K562 (cell line): ENCODE results near the gene LRRC25. TPM values are rescaled to one million over a fixed set of nuclear protein-coding genes. Genes with fewer than 3 reads are reported as not detected.
"Not testable (repeated sequence)": the region's sequence is repeated elsewhere in the genome, so short reads cannot be mapped to it uniquely, and the experiment has no call there.

Experiments
- ATAC-seq: fragments of 200-7000 bp; cut with Tn5 transposase; 3 replicates; pipeline ENCODE4 v1.9.1; 2020; ENCODE audit warnings: moderate library complexity
- BruUV-seq: library from RNA; stranded (reverse); fragments of 400-500 nt; replicated peaks from 2 replicates; lab custom pipeline; 2021; lab: Mats Ljungman, UMichigan
- CTCF ChIA-PET: fragments of 300-600 bp; formaldehyde crosslinking; extraction: SDS; loops from one replicate; lab custom pipeline; 2021; ENCODE audit warnings: low intra/inter-chr PET ratio; lab: Yijun Ruan, JAX
- POLR2A ChIA-PET: fragments of 300-600, 350-650 bp; sonication (Branson Sonifier 250); formaldehyde crosslinking; extraction: SDS; loops from one replicate; lab custom pipeline; 2021; ENCODE audit warnings: antibody characterized with exemption, inconsistent platforms; lab: Yijun Ruan, JAX
- DNase-seq, 4 experiments: peaks; one replicate each; pipeline versions ENCODE4 v3.0.0 to v3.0.0-alpha.2; 2011 to 2018; ENCODE audit warnings: low spot score in 3 of 4, mixed read lengths in 3 of 4; ENCODE audit errors: extremely low read depth in 1 of 4
- FAIRE-seq: peaks from 2 replicates; lab custom pipeline; 2011; peaks lifted over from hg19 to GRCh38; lab: Jason Lieb, UNC
- H2AFZ ChIP-seq: 2 replicates; pipeline ENCODE4 v1.6.0; 2011; ENCODE audit warnings: low read depth, low read length, control low read depth, inconsistent platforms
- H3K27ac ChIP-seq: fragments of 200-600 bp; 3 replicates; pipeline ENCODE4 v1.8.0; 2011; ENCODE audit warnings: low read depth, mild to moderate bottlenecking, control low read depth, inconsistent platforms, low read length, moderate library complexity, mixed read lengths; ENCODE audit errors: extremely low read depth
- H3K27me3 ChIP-seq, 2 experiments: fragments of 300-600 bp in 1 of 2; 2 replicates in 1 of 2; 3 replicates in 1 of 2; pipeline versions ENCODE4 v1.6.0 to v1.8.0; 2011; ENCODE audit warnings: inconsistent platforms in 2 of 2, low read length in 2 of 2, mild to moderate bottlenecking in 1 of 2, mixed read lengths in 1 of 2, moderate library complexity in 1 of 2; ENCODE audit not compliant: control insufficient read depth in 2 of 2, insufficient read depth in 2 of 2
- H3K36me3 ChIP-seq: fragments of 300-600 bp; 3 replicates; pipeline ENCODE4 v1.8.0; 2011; ENCODE audit warnings: mild to moderate bottlenecking, low read length, inconsistent platforms; ENCODE audit not compliant: control insufficient read depth, insufficient read depth
- H3K4me1 ChIP-seq, 2 experiments: fragments of 200-600 bp in 1 of 2; replicated peaks in 1 of 2; 2 replicates in 1 of 2; 3 replicates in 1 of 2; pipeline versions ENCODE4 v1.5.1 to v1.8.0; 2011; ENCODE audit warnings: inconsistent platforms in 2 of 2, low read length in 2 of 2, mild to moderate bottlenecking in 1 of 2, mixed read lengths in 1 of 2, moderate library complexity in 1 of 2; ENCODE audit not compliant: control insufficient read depth in 2 of 2, insufficient read depth in 2 of 2
- H3K4me2 ChIP-seq: 2 replicates; pipeline ENCODE4 v1.6.1; 2011; ENCODE audit warnings: low read length, control low read depth, inconsistent platforms, mixed read lengths; ENCODE audit not compliant: insufficient read depth
- H3K4me3 ChIP-seq: fragments of 200-600 bp; sonication (generic), shearing (Covaris generic); 2 replicates; pipeline ENCODE4 v1.5.1; 2016; ENCODE audit warnings: control low read depth, inconsistent platforms
- H3K79me2 ChIP-seq: fragments of 200-600 bp; 3 replicates; pipeline ENCODE4 v1.8.0; 2011; ENCODE audit warnings: low read length, inconsistent platforms; ENCODE audit not compliant: control insufficient read depth, insufficient read depth
- H3K9ac ChIP-seq, 2 experiments: 2 replicates each; pipeline versions ENCODE4 v1.6.0 to v1.6.1; 2011; ENCODE audit warnings: low read depth in 2 of 2, low read length in 2 of 2, control low read depth in 1 of 2, inconsistent platforms in 1 of 2, mild to moderate bottlenecking in 1 of 2, mixed read lengths in 1 of 2; ENCODE audit not compliant: insufficient read depth in 1 of 2
- H3K9me1 ChIP-seq: one replicate; pipeline ENCODE4 v1.6.0; 2011; ENCODE audit warnings: inconsistent platforms, mild to moderate bottlenecking, low read length, moderate library complexity; ENCODE audit not compliant: control insufficient read depth, insufficient read depth
- H3K9me3 ChIP-seq: replicated peaks from 2 replicates; pipeline ENCODE4 v1.5.1; 2011; ENCODE audit warnings: low read depth, low read length, inconsistent platforms; ENCODE audit not compliant: control insufficient read depth, insufficient read depth
- H4K20me1 ChIP-seq: replicated peaks from 2 replicates; pipeline ENCODE4 v1.6.1; 2011; ENCODE audit warnings: low read length, inconsistent platforms, mixed read lengths; ENCODE audit not compliant: control insufficient read depth, insufficient read depth
- C11orf30 ChIP-seq: fragments of 450-650 bp; IDR thresholded peaks from 2 replicates; pipeline ENCODE4 v1.6.1; 2016; ENCODE audit warnings: low read depth, mild to moderate bottlenecking
- MAFG ChIP-seq: fragments of 450-650 bp; conservative IDR thresholded peaks from 2 replicates; pipeline ENCODE4 v1.6.1; 2016; ENCODE audit warnings: missing genetic modification characterization, missing compliant biosample characterization
- POLR2G ChIP-seq: fragments of 200-400 bp; formaldehyde crosslinking; IDR thresholded peaks from 2 replicates; pipeline ENCODE4 v1.6.1; 2017; ENCODE audit warnings: low read depth, mild to moderate bottlenecking, antibody characterized with exemption, low read length, moderate library complexity
- RBFOX2 ChIP-seq: fragments of 200-400 bp; formaldehyde crosslinking; IDR thresholded peaks from 2 replicates; pipeline ENCODE4 v1.6.1; 2017; ENCODE audit warnings: low read depth, mild to moderate bottlenecking, low read length, moderate library complexity
- ZNF121 ChIP-seq: sonication (generic); formaldehyde crosslinking; conservative IDR thresholded peaks from 2 replicates; pipeline ENCODE4 v1.8.0; 2022; ENCODE audit warnings: missing genetic modification reagents
- ZNF316 ChIP-seq: fragments of 450-650 bp; IDR thresholded peaks from 2 replicates; pipeline ENCODE4 v1.6.1; 2016
- WGBS: fragments of 100-300 bp; shearing (Covaris generic); methylation state at CpG from one replicate; pipeline ENCODE4 v1.1.6; 2016; ENCODE audit warnings: low coverage, mixed read lengths; ENCODE audit not compliant: insufficient coverage; ENCODE audit errors: missing lambda C conversion rate; 5-methylcytosine and 5-hydroxymethylcytosine counted together
- in situ Hi-C: fragments of 300-500 bp; cut with MboI; formaldehyde crosslinking; loops from 4 replicates; pipeline ENCODE4 v1.15.0; 2018; ENCODE audit warnings: inconsistent platforms, mixed read lengths
- intact Hi-C: fragments of 100-400 bp; cut with micrococcal nuclease; formaldehyde crosslinking; loops from 2 replicates; pipeline ENCODE4 v1.14.2; 2022
- polyA plus RNA-seq, 8 experiments: library from polyadenylated mRNA; depleted of rRNA in 4 of 8; stranded (reverse) in 5 of 8; unstranded in 3 of 8; fragments of >200 nt; fragmentation: Nextera tagmentation in 2 of 8; fragmentation: Illumina TruSeq in 1 of 8; extraction: Ambion mirVana in 2 of 8; extraction: Trizol in 1 of 8; gene quantifications; 2 replicates each; pipeline versions ENCODE4 v1.2.1 to v1.2.3, GENCODE V29; 2011 to 2014; ENCODE audit warnings: inconsistent platforms in 1 of 8, missing spikeins in 1 of 8
- total RNA-seq, 7 experiments: library from RNA; depleted of rRNA in 6 of 7; stranded (reverse); fragments of >200 nt in 6 of 7; fragmentation: Illumina TruSeq in 2 of 7; extraction: Trizol in 2 of 7; gene quantifications; 2 replicates each; pipeline versions ENCODE4 v1.2.1 to v1.2.3, GENCODE V29; 2011 to 2021; ENCODE audit warnings: low replicate concordance in 1 of 7
- TF ChIP-seq, protein P1 (sequence below): IDR thresholded peaks from 3 replicates; pipeline ENCODE4 v1.6.1; 2011; ENCODE audit warnings: borderline replicate concordance, mild to moderate bottlenecking, moderate library complexity; ENCODE audit not compliant: insufficient read length; ENCODE audit errors: extremely low read depth

LRRC25 gene
- total and polyA plus RNA-seq, 9 of the 15 experiments (the other 6 are each of a cell fraction or from before 2014, with no cell fraction given) = 0.07 to 0.36 (median 0.10) TPM; not detected in 3

DNA sequence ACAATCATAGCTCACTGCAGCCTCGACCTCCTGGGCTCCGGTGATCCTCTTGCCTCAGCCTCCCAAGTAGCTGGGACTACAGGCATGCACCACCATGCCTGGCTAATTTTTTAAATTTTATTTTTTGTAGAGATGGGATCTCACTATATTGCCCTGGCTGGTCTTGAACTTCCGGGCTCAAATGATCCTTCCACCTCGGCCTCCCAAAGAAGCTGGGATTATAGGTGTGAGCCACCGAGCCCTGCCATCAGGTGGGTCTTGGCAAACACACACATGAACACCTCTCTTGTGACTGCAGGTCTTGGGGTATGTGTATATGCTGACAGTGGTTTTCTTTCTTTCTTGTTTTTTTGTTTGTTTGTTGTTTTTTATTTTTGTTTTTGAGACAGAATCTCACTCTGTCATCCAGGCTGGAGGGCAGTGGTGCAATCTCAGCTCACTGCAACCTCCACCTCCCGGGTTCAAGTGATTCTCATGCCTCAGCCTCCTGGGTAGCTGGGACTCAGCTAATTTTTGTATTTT is 48.5 kb downstream of the LRRC25 start:
- in situ Hi-C loops, H3K9me3 ChIP-seq, H3K9me1 ChIP-seq, H3K27me3 ChIP-seq, DNase-seq, H3K4me1 ChIP-seq, H4K20me1 ChIP-seq, H3K9ac ChIP-seq, H3K4me3 ChIP-seq, H2AFZ ChIP-seq, FAIRE-seq, H3K4me2 ChIP-seq, BruUV-seq, H3K27ac ChIP-seq, ATAC-seq: not testable (repeated sequence)
- intact Hi-C loops = loop anchor here (1.0 to 5.0 kb wide), 2 partner anchors 38 to 61 kb away; partner anchors contain the start of gene GDF15
- Histone ChIP-seq H3K36me3 (peaks cover 50% of the 10 kb centered on the region), H3K79me2 (peaks cover 11% of the 10 kb centered on the region; the same call in 2 of the 3 replicates)
- 86% methylated on average over 6 of the region's 6 CpGs for WGBS
- ChIA-PET POLR2A (interaction anchor here (1.9 to 2.8 kb wide), 3 partner anchors 37 to 42 kb away, joined by 4 to 15 read pairs (median 14); partner anchors contain the start of gene GDF15), CTCF (interaction anchor here (0.6 to 2.0 kb wide), 3 partner anchors 27 to 66 kb away, joined by 3 to 34 read pairs (median 4); no protein-coding TSS in a partner anchor)
- 0 out of 2 replicates have a peak, but pooled peaks have one; percentile 10 for TF ChIP-seq MAFG
- peak; percentile 46; the same call in 1 of the 2 replicates for TF ChIP-seq C11orf30
- peak; percentile 78 for TF ChIP-seq ZNF316
- peak; percentile 89 for TF ChIP-seq ZNF121 (CRISPR knock-in tag)

DNA sequence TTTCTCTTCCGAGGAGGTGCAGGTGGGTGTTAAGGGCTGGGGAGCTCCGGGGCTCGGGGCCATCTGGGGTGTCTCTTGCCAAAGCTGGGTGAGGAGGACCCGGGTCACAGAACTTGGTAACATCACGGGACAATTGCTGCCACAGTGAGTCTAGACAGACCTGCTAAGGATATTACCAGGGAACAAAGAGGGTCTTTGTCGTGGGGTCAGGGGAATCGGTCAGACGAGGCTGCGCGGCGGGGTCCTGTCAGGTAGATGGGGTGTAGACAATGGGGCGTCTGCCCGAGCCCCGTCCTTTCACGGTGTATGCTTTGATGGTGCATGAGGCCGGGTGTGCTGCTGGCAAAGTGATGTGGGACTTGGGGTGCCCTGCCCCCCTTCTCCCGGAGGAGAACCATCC is 49.3 kb downstream of the LRRC25 start:
- Histone ChIP-seq H4K20me1 (no peaks in the 10 kb centered on the region), H3K4me3 (no peak overlapping the region), H3K4me2 (no peak overlapping the region), H3K27me3 (no peaks in the 10 kb centered on the region), H3K27ac (no peak overlapping the region), H3K79me2 (peaks cover 7% of the 10 kb centered on the region; the same call in 2 of the 3 replicates)
- no peak for FAIRE-seq
- no peak for DNase-seq
- BruUV-seq = no TSS peak
- in situ Hi-C loops = no loop called here
- ATAC-seq = no peak
- WGBS = 94% methylated on average over 14 of the region's 17 CpGs
- TF ChIP-seq RBFOX2 = peak; percentile 45; the same call in 1 of the 2 replicates
- TF ChIP-seq POLR2G = peak; percentile 39; the same call in 1 of the 2 replicates
- TF ChIP-seq, protein P1, sequence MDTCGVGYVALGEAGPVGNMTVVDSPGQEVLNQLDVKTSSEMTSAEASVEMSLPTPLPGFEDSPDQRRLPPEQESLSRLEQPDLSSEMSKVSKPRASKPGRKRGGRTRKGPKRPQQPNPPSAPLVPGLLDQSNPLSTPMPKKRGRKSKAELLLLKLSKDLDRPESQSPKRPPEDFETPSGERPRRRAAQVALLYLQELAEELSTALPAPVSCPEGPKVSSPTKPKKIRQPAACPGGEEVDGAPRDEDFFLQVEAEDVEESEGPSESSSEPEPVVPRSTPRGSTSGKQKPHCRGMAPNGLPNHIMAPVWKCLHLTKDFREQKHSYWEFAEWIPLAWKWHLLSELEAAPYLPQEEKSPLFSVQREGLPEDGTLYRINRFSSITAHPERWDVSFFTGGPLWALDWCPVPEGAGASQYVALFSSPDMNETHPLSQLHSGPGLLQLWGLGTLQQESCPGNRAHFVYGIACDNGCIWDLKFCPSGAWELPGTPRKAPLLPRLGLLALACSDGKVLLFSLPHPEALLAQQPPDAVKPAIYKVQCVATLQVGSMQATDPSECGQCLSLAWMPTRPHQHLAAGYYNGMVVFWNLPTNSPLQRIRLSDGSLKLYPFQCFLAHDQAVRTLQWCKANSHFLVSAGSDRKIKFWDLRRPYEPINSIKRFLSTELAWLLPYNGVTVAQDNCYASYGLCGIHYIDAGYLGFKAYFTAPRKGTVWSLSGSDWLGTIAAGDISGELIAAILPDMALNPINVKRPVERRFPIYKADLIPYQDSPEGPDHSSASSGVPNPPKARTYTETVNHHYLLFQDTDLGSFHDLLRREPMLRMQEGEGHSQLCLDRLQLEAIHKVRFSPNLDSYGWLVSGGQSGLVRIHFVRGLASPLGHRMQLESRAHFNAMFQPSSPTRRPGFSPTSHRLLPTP = no peak
- TF ChIP-seq, all 486 proteins: peak for 2
- Histone ChIP-seq H3K9me1 (no peaks in the 10 kb centered on the region), H3K9me3 (no peaks in the 10 kb centered on the region), H3K4me1 (peaks cover 0 to 8% of the 10 kb centered on the region in 2 experiments; a peak in 1 of 5 replicates), H3K9ac (peak overlapping the region in 1 of 2 experiments; percentile 74; a peak in 2 of 4 replicates), H3K36me3 (peaks cover 48% of the 10 kb centered on the region), H2AFZ (no peak overlapping the region)
- CTCF ChIA-PET = interaction anchor here (2.0 kb wide), 1 partner anchor 61 kb away, joined by 34 read pairs; no protein-coding TSS in a partner anchor
- POLR2A ChIA-PET = interaction anchor here (1.1 to 2.8 kb wide), 3 partner anchors 38 to 67 kb away, joined by 3 to 15 read pairs (median 14); partner anchors contain the start of genes GDF15 and JUND
- intact Hi-C loops = loop anchor here (5.0 kb wide), 1 partner anchor 39 kb away; the partner anchor contains the start of gene GDF15
